ENCODE measurements around the gene CD300LF.

DNA sequence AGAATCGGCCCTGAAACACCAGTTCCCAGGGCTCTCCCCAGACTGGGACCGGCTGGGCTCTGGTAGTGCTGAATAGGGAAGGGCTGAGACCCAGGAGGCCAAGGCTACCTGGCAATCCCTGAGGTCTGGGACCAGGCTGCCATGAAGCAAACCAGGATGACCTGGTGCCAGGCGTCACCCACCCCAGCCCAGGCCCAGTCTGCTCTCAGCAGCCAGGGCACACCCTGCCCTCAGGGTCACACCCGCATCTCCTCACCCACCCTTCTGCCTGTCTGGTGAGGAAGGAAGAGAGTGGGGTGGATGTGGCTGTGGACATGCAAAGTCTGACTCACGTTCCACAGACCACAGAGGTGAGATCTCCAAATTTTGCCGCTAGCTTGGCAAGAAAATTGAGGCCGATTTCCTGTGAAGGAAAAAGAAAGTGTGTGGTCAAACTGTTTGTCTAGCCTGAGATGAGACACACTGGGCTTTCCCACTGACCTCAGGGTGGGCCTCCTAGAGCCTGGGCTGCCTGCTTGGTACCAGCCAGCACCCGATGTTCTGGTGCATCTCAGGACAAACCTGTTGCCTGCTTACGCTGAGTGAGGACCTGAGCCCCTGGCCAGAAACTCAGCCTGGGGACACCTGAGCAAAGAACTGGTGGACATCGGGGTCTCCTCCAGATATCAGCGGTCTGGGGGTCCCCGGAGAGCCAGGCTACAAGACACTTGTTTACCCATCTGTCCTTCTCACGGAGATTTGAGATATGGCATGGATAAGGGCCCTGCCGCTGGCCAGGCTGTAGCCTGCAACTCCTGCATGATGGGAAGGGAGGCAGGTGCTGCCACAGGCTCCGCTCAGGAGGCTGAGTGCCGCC is 18.0 kb upstream of the CD300LF start:
- TF ChIP-seq EZH2phosphoT487 (IDR thresholded peaks at IDR 0.05; ENCODE audit: low read depth, severe bottlenecking, unreplicated experiment) (no peak), EZH2 (IDR thresholded peaks at IDR 0.05; ENCODE audit: borderline replicate concordance) (no peak)
- TF ChIP-seq, protein P1, sequence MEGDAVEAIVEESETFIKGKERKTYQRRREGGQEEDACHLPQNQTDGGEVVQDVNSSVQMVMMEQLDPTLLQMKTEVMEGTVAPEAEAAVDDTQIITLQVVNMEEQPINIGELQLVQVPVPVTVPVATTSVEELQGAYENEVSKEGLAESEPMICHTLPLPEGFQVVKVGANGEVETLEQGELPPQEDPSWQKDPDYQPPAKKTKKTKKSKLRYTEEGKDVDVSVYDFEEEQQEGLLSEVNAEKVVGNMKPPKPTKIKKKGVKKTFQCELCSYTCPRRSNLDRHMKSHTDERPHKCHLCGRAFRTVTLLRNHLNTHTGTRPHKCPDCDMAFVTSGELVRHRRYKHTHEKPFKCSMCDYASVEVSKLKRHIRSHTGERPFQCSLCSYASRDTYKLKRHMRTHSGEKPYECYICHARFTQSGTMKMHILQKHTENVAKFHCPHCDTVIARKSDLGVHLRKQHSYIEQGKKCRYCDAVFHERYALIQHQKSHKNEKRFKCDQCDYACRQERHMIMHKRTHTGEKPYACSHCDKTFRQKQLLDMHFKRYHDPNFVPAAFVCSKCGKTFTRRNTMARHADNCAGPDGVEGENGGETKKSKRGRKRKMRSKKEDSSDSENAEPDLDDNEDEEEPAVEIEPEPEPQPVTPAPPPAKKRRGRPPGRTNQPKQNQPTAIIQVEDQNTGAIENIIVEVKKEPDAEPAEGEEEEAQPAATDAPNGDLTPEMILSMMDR (IDR thresholded peaks at IDR 0.05; ENCODE audit: poor library complexity) = no peak

Measured in hepatocyte (in vitro differentiated cells).